H1 (cell line): ENCODE data around the gene RBM6. TPM values are rescaled to one million over a fixed set of nuclear protein-coding genes. Genes with fewer than 3 reads are reported as not detected.

Experiments used
- ASH2L ChIP-seq: fragments of 200-600, 300-600 bp; sonication (generic); IDR thresholded peaks from one replicate; pipeline ENCODE4 v1.7.1; 2017; ENCODE audit warnings: low read length
- BACH1 ChIP-seq: IDR thresholded peaks from 2 replicates; pipeline ENCODE4 v1.6.1; 2012; ENCODE audit warnings: low read length, improper control_type of control experiment
- CEBPB ChIP-seq: IDR thresholded peaks from 2 replicates; pipeline ENCODE4 v1.6.1; 2012; ENCODE audit warnings: low read depth, low read length
- EP300 ChIP-seq, 2 experiments: IDR thresholded peaks; 1 replicate in 1 of 2; 2 replicates in 1 of 2; pipeline ENCODE4 v1.6.1; 2011 to 2012; ENCODE audit warnings: low read depth in 2 of 2, low read length in 2 of 2, mild to moderate bottlenecking in 2 of 2, borderline replicate concordance in 1 of 2, inconsistent platforms in 1 of 2, moderate library complexity in 1 of 2
- HDAC2 ChIP-seq, 2 experiments: fragments of 300-600 bp in 1 of 2; sonication (generic) in 1 of 2; IDR thresholded peaks; 2 replicates each; pipeline ENCODE4 v1.6.1; 2011 to 2012; ENCODE audit warnings: low read depth in 2 of 2, low read length in 2 of 2, mild to moderate bottlenecking in 2 of 2, moderate library complexity in 2 of 2, borderline replicate concordance in 1 of 2, inconsistent platforms in 1 of 2
- MAX ChIP-seq: IDR thresholded peaks from 2 replicates; pipeline ENCODE4 v1.6.1; 2012; ENCODE audit warnings: inconsistent platforms
- POLR2AphosphoS5 ChIP-seq: IDR thresholded peaks from 2 replicates; pipeline ENCODE4 v1.6.1; 2011; ENCODE audit warnings: low read depth, low read length
- RFX5 ChIP-seq: IDR thresholded peaks from 2 replicates; pipeline ENCODE4 v1.6.1; 2011; ENCODE audit warnings: low read depth, low read length, improper control_type of control experiment, borderline replicate concordance
- RNF2 ChIP-seq: fragments of 200-900, 300-1000 bp; sonication (generic); IDR thresholded peaks from 2 replicates; pipeline ENCODE4 v1.7.1; 2016; ENCODE audit warnings: borderline replicate concordance, low read depth, mild to moderate bottlenecking, antibody characterized with exemption, low read length; ENCODE audit not compliant: poor library complexity, severe bottlenecking; ENCODE audit errors: missing control alignments
- SIRT6 ChIP-seq: IDR thresholded peaks from one replicate; pipeline ENCODE4 v1.7.1; 2012; ENCODE audit warnings: low read length, inconsistent platforms
- SP4 ChIP-seq: IDR thresholded peaks from 2 replicates; pipeline ENCODE4 v1.6.1; 2012; ENCODE audit warnings: low read length, inconsistent platforms
- TEAD4 ChIP-seq: IDR thresholded peaks from 2 replicates; pipeline ENCODE4 v1.6.1; 2012; ENCODE audit warnings: low read depth, low read length, inconsistent platforms, mixed read lengths
- ZNF274 ChIP-seq: IDR thresholded peaks from 2 replicates; pipeline ENCODE4 v1.7.0; 2012; ENCODE audit warnings: low read length, borderline replicate concordance; ENCODE audit errors: extremely low read depth
- polyA plus RNA-seq, 7 experiments: library from polyadenylated mRNA; depleted of rRNA in 3 of 7; stranded (reverse) in 5 of 7; unstranded in 2 of 7; fragments of >200 nt in 5 of 7; fragments of 200-250 nt in 2 of 7; gene quantifications; 1 replicate in 5 of 7; 2 replicates in 1 of 7; 4 replicates in 1 of 7; pipeline versions ENCODE4 v1.2.1 to v1.2.3, GENCODE V29; 2011 to 2013; ENCODE audit warnings: missing spikeins in 2 of 7, mixed read lengths in 2 of 7
- total RNA-seq: library from RNA; stranded (reverse); fragmentation: NEBNext Ultra II Directional; extraction: Animal tissue kit (Norgen Biotek cat#: 25700); gene quantifications from 2 replicates; pipeline ENCODE4 v1.2.1, GENCODE V29; 2021
- TF ChIP-seq, protein P1 (sequence below): IDR thresholded peaks from 2 replicates; pipeline ENCODE4 v1.6.1; 2012; ENCODE audit warnings: low read length, inconsistent platforms

RBM6 gene
- total and polyA plus RNA-seq, 2 of the 8 experiments (the other 6 are each of a cell fraction or from before 2014, with no cell fraction given) = 30.6 to 80.1 TPM

DNA sequence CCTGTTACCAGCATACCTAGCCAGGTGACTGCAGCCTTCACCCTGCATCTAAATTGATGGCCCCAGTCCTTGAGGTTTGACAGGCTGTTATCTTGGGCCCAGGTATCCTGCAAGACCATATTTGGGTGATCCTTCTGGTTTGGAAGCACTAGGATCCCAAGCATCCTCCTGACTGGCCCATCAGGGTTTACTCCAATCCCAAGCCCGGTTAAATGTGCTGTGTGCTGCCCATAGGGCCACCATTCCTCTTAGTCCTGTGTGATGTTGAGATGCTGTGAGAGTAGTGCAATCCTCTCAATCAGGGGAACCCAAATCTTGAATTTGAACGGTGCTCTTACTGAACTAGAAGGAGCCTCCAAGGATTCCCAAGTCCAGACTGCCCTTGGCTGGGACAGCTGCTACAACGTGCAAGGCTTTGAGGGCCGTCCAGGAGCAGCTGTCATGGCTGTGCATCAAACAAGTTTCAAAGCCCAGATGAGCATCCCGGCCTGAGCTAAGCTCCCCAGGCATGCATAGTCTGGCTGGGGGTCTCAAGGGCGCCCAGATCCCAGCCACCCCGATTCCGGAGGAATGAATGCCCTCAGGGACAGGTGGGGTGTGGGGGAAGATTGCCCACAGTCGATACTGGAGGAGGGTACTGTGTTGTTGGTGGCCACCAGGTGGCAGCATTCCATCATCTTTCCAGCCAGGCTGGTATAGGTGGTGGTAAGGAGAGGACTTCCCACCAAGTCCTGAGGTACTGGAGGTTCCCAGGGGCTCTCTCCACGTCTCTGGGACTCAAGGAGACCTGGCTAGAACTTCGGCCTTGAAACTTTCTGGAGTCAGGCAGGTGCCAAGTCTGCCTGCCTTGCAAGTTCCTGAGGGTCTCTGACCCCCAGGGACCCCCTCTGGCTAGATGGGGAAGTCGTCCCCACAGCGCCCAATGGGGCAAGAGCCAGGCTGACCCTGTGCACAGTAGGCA lies 181.4 kb downstream of the RBM6 start (continued):
- TF ChIP-seq EP300 (IDR thresholded peaks at IDR 0.05; ENCODE audit: borderline replicate concordance in 1 of 2, low read depth in 2 of 2, low read length in 2 of 2) (no peak), CEBPB (no peak), HDAC2 (IDR thresholded peaks at IDR 0.05; ENCODE audit: borderline replicate concordance in 1 of 2, low read depth in 2 of 2, low read length in 2 of 2) (no peak), MAX (no peak; the same call in 1 of the 2 replicates), ZNF274 (no peak), SP4 (peak; percentile 20; the same call in 1 of the 2 replicates), POLR2AphosphoS5 (peak; percentile 52; the same call in 1 of the 2 replicates), RFX5 (no peak), SIRT6 (no peak), BACH1 (no peak), ASH2L (no peak), RNF2 (no peak), TEAD4 (no peak)
- TF ChIP-seq, protein P1, sequence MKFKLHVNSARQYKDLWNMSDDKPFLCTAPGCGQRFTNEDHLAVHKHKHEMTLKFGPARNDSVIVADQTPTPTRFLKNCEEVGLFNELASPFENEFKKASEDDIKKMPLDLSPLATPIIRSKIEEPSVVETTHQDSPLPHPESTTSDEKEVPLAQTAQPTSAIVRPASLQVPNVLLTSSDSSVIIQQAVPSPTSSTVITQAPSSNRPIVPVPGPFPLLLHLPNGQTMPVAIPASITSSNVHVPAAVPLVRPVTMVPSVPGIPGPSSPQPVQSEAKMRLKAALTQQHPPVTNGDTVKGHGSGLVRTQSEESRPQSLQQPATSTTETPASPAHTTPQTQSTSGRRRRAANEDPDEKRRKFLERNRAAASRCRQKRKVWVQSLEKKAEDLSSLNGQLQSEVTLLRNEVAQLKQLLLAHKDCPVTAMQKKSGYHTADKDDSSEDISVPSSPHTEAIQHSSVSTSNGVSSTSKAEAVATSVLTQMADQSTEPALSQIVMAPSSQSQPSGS = 0 out of 2 replicates have a peak, but pooled peaks have one; percentile 25
